ENCODE results near the gene NAMPT.

GRCh38 chr7:106216517-106216922 lies 68.3 kb downstream of the NAMPT start:
- TF ChIP-seq EZH2 (IDR thresholded peaks at IDR 0.05): no peak
- TF ChIP-seq FOXP2 (optimal IDR thresholded peaks at IDR 0.05; ENCODE audit: control extremely low read depth, extremely low read length, insufficient read depth): no peak
- TF ChIP-seq POLR2AphosphoS5 (IDR thresholded peaks at IDR 0.05; ENCODE audit: borderline replicate concordance, low read depth, low read length): no peak

Data from SK-N-MC (cell line).